Upper lobe of right lung (tissue), 1 donor: ENCODE measurements around the gene VEGFC. TPM values are rescaled to one million over a fixed set of nuclear protein-coding genes. Genes with fewer than 3 reads are reported as not detected.

Experiments used
- ATAC-seq: fragments of 200-7000 bp; cut with Tn5 transposase; one replicate; pipeline ENCODE4 v1.9.1; 2020; ENCODE audit warnings: mild to moderate bottlenecking, moderate library complexity
- DNase-seq: peaks from one replicate; pipeline ENCODE4 v3.0.0-alpha.2; 2020
- H3K27ac ChIP-seq: fragments of 200-600 bp; one replicate; pipeline ENCODE4 v1.8.0; 2022
- H3K27me3 ChIP-seq: fragments of 200-600 bp; one replicate; pipeline ENCODE4 v1.8.0; 2022; ENCODE audit warnings: mild to moderate bottlenecking
- H3K36me3 ChIP-seq: fragments of 200-600 bp; one replicate; pipeline ENCODE4 v1.8.0; 2022
- H3K4me1 ChIP-seq: fragments of 200-600 bp; one replicate; pipeline ENCODE4 v1.8.0; 2022
- H3K4me3 ChIP-seq: fragments of 200-600 bp; one replicate; pipeline ENCODE4 v1.8.0; 2022; ENCODE audit warnings: mild to moderate bottlenecking
- H3K9me3 ChIP-seq: fragments of 200-600 bp; one replicate; pipeline ENCODE4 v1.8.0; 2022
- CTCF ChIP-seq: fragments of 200-600 bp; IDR thresholded peaks from one replicate; pipeline ENCODE4 v1.8.0; 2022; ENCODE audit warnings: antibody characterized with exemption
- intact Hi-C: fragments of 100-400 bp; cut with DNase I; formaldehyde crosslinking; loops from one replicate; pipeline ENCODE4 v1.11.0; 2022
- total RNA-seq: library from RNA; stranded (reverse); fragmentation: NEBNext Ultra II Directional; extraction: Animal tissue kit (Norgen Biotek cat#: 25700); gene quantifications from one replicate; pipeline ENCODE4 v1.2.1, GENCODE V29; 2021
- donor health status: DM: no; HTN: yes; CAD: no; lungs with severe emphysema.

The VEGFC gene
- total RNA-seq, 1 donor from 2014 or later, result 19.0 TPM

- intact Hi-C loops, result no loop called here
- Histone ChIP-seq H3K4me3 (peak overlapping the region; percentile 66), H3K27ac (no peak overlapping the region), H3K9me3 (no peaks in the 10 kb centered on the region), H3K36me3 (no peaks in the 10 kb centered on the region), H3K27me3 (peaks cover 8% of the 10 kb centered on the region), H3K4me1 (peaks cover 12% of the 10 kb centered on the region)
- no peak for DNase-seq
- TF ChIP-seq CTCF, result no peak
- ATAC-seq, result no peak
Measured at GRCh38 chr4:176790398-176790797, 2.3 kb downstream of the VEGFC start.

GRCh38 chr4:176789955-176790354 lies 2.8 kb downstream of the VEGFC start:
- TF ChIP-seq CTCF, result peak; percentile 69
- Histone ChIP-seq H3K27ac (no peak overlapping the region), H3K4me1 (peaks cover 12% of the 10 kb centered on the region), H3K9me3 (no peaks in the 10 kb centered on the region), H3K27me3 (peaks cover 8% of the 10 kb centered on the region), H3K36me3 (no peaks in the 10 kb centered on the region), H3K4me3 (peak overlapping the region; percentile 66)
- DNase-seq (no peak), ATAC-seq (peak; percentile 66)
- intact Hi-C loops, result no loop called here

GRCh38 chr4:176788971-176789370 lies 3.8 kb downstream of the VEGFC start:
- TF ChIP-seq CTCF, result no peak
- DNase-seq (no peak), ATAC-seq (no peak)
- Histone ChIP-seq H3K27ac (peak overlapping the region; percentile 9), H3K9me3 (no peaks in the 10 kb centered on the region), H3K4me1 (peaks cover 6% of the 10 kb centered on the region), H3K36me3 (no peaks in the 10 kb centered on the region), H3K4me3 (peak overlapping the region; percentile 31), H3K27me3 (peaks cover 8% of the 10 kb centered on the region)
- intact Hi-C loops, result no loop called here

- Histone ChIP-seq H3K9me3 (no peaks in the 10 kb centered on the region), H3K4me1 (peaks cover 3% of the 10 kb centered on the region), H3K36me3 (no peaks in the 10 kb centered on the region), H3K27me3 (peaks cover 8% of the 10 kb centered on the region), H3K27ac (no peak overlapping the region), H3K4me3 (no peak overlapping the region)
- intact Hi-C loops, result no loop called here
- no peak for DNase-seq
- TF ChIP-seq CTCF, result no peak
- ATAC-seq, result no peak
Measured at GRCh38 chr4:176788248-176788647, 4.5 kb downstream of the VEGFC start.

- Histone ChIP-seq H3K9me3 (no peaks in the 10 kb centered on the region), H3K27ac (no peak overlapping the region), H3K36me3 (no peaks in the 10 kb centered on the region), H3K27me3 (no peaks in the 10 kb centered on the region), H3K4me1 (no peaks in the 10 kb centered on the region), H3K4me3 (no peak overlapping the region)
- no peak for TF ChIP-seq CTCF
- ATAC-seq (no peak), DNase-seq (no peak)
- intact Hi-C loops, result no loop called here
Measured at GRCh38 chr4:176784816-176785215, 7.9 kb downstream of the VEGFC start.

GRCh38 chr4:176782794-176783193 lies 9.9 kb downstream of the VEGFC start:
- Histone ChIP-seq H3K27ac (no peak overlapping the region), H3K36me3 (no peaks in the 10 kb centered on the region), H3K4me3 (no peak overlapping the region), H3K4me1 (no peaks in the 10 kb centered on the region), H3K27me3 (no peaks in the 10 kb centered on the region), H3K9me3 (no peaks in the 10 kb centered on the region)
- DNase-seq (no peak), ATAC-seq (no peak)
- intact Hi-C loops, result no loop called here
- no peak for TF ChIP-seq CTCF
